ENCODE measurements around the gene PUS10. TPM values are rescaled to one million over a fixed set of nuclear protein-coding genes. Genes with fewer than 3 reads are reported as not detected.
"Not testable (repeated sequence)": the region's sequence is repeated elsewhere in the genome, so short reads cannot be mapped to it uniquely, and the experiment has no call there.

The PUS10 gene
- total RNA-seq, 1 donor from 2014 or later = 7.1 TPM

DNA sequence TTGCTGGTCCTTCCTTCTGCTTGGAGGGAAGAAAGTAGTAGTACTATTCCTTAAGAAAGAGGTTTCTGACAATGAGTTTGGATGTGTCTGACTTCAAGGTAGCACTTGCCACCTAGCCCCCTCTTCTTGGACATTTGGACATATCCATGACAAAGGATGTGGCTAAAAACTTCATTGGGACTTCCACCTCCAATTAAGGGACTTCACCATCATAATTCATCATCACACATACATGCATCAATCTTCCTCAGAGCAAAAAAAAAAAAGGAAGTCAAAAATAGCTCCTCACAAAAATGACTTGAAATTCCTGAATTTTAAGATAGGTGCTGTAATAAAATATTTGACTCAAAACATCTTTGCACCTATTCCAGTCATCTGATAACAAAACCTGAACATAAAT, 23.9 kb downstream of the PUS10 start:
- peaks cover 14% of the 10 kb centered on the region for H3K36me3 Mint-ChIP-seq (ENCODE audit: insufficient read depth)
- H3K27ac Mint-ChIP-seq = no peak overlapping the region
- TF ChIP-seq, protein P1, sequence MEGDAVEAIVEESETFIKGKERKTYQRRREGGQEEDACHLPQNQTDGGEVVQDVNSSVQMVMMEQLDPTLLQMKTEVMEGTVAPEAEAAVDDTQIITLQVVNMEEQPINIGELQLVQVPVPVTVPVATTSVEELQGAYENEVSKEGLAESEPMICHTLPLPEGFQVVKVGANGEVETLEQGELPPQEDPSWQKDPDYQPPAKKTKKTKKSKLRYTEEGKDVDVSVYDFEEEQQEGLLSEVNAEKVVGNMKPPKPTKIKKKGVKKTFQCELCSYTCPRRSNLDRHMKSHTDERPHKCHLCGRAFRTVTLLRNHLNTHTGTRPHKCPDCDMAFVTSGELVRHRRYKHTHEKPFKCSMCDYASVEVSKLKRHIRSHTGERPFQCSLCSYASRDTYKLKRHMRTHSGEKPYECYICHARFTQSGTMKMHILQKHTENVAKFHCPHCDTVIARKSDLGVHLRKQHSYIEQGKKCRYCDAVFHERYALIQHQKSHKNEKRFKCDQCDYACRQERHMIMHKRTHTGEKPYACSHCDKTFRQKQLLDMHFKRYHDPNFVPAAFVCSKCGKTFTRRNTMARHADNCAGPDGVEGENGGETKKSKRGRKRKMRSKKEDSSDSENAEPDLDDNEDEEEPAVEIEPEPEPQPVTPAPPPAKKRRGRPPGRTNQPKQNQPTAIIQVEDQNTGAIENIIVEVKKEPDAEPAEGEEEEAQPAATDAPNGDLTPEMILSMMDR (IDR thresholded peaks at IDR 0.05; ENCODE audit: unreplicated experiment) = no peak
- H3K9me3 Mint-ChIP-seq (ENCODE audit: low read depth) = peaks cover 15% of the 10 kb centered on the region
- no peaks in the 10 kb centered on the region for H3K27me3 Mint-ChIP-seq
- no peak overlapping the region for H3K4me3 Mint-ChIP-seq (ENCODE audit: low read depth)
- DNase-seq (ENCODE audit: low spot score, unreplicated experiment) = no peak
- no peaks in the 10 kb centered on the region for H3K4me1 Mint-ChIP-seq (ENCODE audit: low read depth)

- Mint-ChIP-seq H3K27ac (no peak overlapping the region), H3K4me3 (ENCODE audit: low read depth) (no peak overlapping the region), H3K4me1 (ENCODE audit: low read depth) (no peaks in the 10 kb centered on the region), H3K27me3 (no peaks in the 10 kb centered on the region), H3K36me3 (ENCODE audit: insufficient read depth) (peaks cover 14% of the 10 kb centered on the region), H3K9me3 (ENCODE audit: low read depth) (peaks cover 15% of the 10 kb centered on the region)
- no peak for DNase-seq (ENCODE audit: low spot score, unreplicated experiment)
- TF ChIP-seq, protein P1 (IDR thresholded peaks at IDR 0.05; ENCODE audit: unreplicated experiment) = no peak
Measured at GRCh38 chr2:60992985-60993392, 25.1 kb downstream of the PUS10 start.

- no peaks in the 10 kb centered on the region for H3K4me1 Mint-ChIP-seq (ENCODE audit: low read depth)
- H3K4me3 Mint-ChIP-seq (ENCODE audit: low read depth) = no peak overlapping the region
- no peak for DNase-seq (ENCODE audit: low spot score, unreplicated experiment)
- H3K27ac Mint-ChIP-seq = no peak overlapping the region
- TF ChIP-seq, protein P1 (IDR thresholded peaks at IDR 0.05; ENCODE audit: unreplicated experiment) = no peak
- H3K27me3 Mint-ChIP-seq = no peaks in the 10 kb centered on the region
- peaks cover 15% of the 10 kb centered on the region for H3K36me3 Mint-ChIP-seq (ENCODE audit: insufficient read depth)
- peaks cover 15% of the 10 kb centered on the region for H3K9me3 Mint-ChIP-seq (ENCODE audit: low read depth)
Measured at GRCh38 chr2:60991644-60992043, 26.4 kb downstream of the PUS10 start.

DNA sequence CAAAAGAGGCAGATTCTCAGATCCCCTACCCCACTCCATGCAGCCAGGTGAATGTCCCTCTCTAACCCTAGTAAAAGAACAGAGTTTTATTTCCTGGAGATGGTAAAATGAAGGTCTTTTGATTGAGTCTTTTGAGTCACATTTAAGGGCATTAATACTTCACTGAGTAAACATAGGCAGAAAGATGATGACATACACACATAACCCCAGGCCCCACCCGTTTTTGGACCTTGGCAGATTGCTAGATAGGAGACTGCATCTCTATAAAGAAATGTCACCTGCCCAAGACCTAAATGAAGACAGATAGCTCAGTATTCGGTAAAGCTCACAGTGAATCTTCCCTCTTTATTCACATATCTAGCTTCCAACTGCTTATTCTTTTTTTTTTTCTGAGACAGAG, 28.8 kb downstream of the PUS10 start:
- H3K9me3 Mint-ChIP-seq (ENCODE audit: low read depth) = peaks cover 15% of the 10 kb centered on the region
- H3K27ac Mint-ChIP-seq = no peak overlapping the region
- H3K4me3 Mint-ChIP-seq (ENCODE audit: low read depth) = no peak overlapping the region
- TF ChIP-seq, protein P1 (IDR thresholded peaks at IDR 0.05; ENCODE audit: unreplicated experiment) = no peak
- peaks cover 15% of the 10 kb centered on the region for H3K36me3 Mint-ChIP-seq (ENCODE audit: insufficient read depth)
- no peaks in the 10 kb centered on the region for H3K4me1 Mint-ChIP-seq (ENCODE audit: low read depth)
- H3K27me3 Mint-ChIP-seq = no peaks in the 10 kb centered on the region
- DNase-seq (ENCODE audit: low spot score, unreplicated experiment) = no peak

DNA sequence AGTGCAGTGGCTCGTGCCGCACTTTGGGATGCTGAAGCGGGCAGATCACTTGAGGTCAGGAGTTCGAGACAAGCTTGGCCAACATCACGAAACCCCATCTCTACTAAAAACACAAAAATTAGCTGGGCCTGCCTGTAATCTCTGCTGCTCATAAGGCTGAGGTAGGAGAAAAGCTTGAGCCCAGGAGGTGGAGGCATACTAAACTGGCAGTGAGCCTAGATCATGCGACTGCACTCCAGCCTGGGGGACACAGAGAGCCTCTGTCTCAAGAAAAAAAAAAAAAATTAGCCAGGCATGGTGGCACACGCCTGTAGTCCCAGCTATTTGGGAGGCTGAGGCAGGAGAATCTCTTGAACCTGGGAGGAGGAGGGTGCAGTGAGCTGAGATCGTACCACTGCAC, 30.4 kb downstream of the PUS10 start:
- not testable (repeated sequence) for H3K4me1 Mint-ChIP-seq (ENCODE audit: low read depth); H3K4me3 Mint-ChIP-seq (ENCODE audit: low read depth); H3K27me3 Mint-ChIP-seq; DNase-seq (ENCODE audit: low spot score, unreplicated experiment); H3K27ac Mint-ChIP-seq
- H3K36me3 Mint-ChIP-seq (ENCODE audit: insufficient read depth) = peaks cover 12% of the 10 kb centered on the region
- H3K9me3 Mint-ChIP-seq (ENCODE audit: low read depth) = peaks cover 11% of the 10 kb centered on the region

DNA sequence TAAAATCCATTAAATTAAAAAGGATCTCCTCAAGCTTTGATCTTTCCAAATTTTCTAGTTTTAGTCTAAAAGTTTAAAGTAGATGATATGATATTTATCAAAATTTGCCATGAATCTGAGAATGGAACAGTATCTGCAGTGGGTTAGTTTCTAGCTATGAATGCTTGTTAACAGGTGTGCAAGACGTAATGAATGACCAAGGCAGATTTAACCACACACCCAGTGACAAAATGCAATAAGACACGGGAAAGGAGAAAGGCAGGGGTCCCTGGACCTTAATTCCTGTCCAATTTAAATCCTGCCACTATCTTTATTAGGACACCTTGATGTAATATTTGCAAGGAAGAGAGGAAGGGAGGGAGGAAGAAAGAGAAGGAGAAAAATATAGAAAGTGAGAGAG, 31.0 kb downstream of the PUS10 start:
- Mint-ChIP-seq H3K27me3 (no peaks in the 10 kb centered on the region), H3K4me1 (ENCODE audit: low read depth) (peaks cover 3% of the 10 kb centered on the region), H3K27ac (no peak overlapping the region), H3K4me3 (ENCODE audit: low read depth) (no peak overlapping the region), H3K9me3 (ENCODE audit: low read depth) (peaks cover 8% of the 10 kb centered on the region), H3K36me3 (ENCODE audit: insufficient read depth) (peaks cover 11% of the 10 kb centered on the region)
- DNase-seq (ENCODE audit: low spot score, unreplicated experiment) = no peak
- TF ChIP-seq, protein P1 (IDR thresholded peaks at IDR 0.05; ENCODE audit: unreplicated experiment) = no peak
